Measurements from ENCODE around the gene RAB31. TPM values are rescaled to one million over a fixed set of nuclear protein-coding genes. Genes with fewer than 3 reads are reported as not detected.
A peak's percentile ranks its signal among the peaks of the same experiment; 100 is the strongest.

RAB31 gene
- polyA plus RNA-seq, 1 donor (not counting 4 experiments of a cell fraction or from before 2014, with no cell fraction given): 47.0 TPM

GRCh38 chr18:9738266-9738969 lies 30.3 kb downstream of the RAB31 start:
- no peaks in the 10 kb centered on the region for H3K9me3 ChIP-seq (ENCODE audit: control insufficient read depth, low read depth, low read length)
- dilution Hi-C loops (cut with MboI; ENCODE audit: extremely low pct_ligation_motif_present, low sequenced_read_pairs): no loop called here
- no peak for FAIRE-seq
- no peaks in the 10 kb centered on the region for H3K9me1 ChIP-seq (ENCODE audit: control insufficient read depth, extremely low read depth, insufficient read depth, low read length)
- no peaks in the 10 kb centered on the region for H3K27me3 ChIP-seq (ENCODE audit: control insufficient read depth, extremely low read depth, insufficient read depth, low read length)
- H3K27ac ChIP-seq (ENCODE audit: control insufficient read depth, insufficient read depth, low read length): no peak overlapping the region
- peaks cover 0 to 3% of the 10 kb centered on the region in 2 experiments for H3K36me3 ChIP-seq (ENCODE audit: control insufficient read depth in 2 of 2, extremely low read depth in 1 of 2, insufficient read depth in 2 of 2, low read length in 2 of 2)
- H3K4me1 ChIP-seq (ENCODE audit: control insufficient read depth, extremely low read depth, insufficient read depth, low read length): peaks cover 47% of the 10 kb centered on the region
- H3K4me3 ChIP-seq (ENCODE audit: control insufficient read depth in 2 of 3, extremely low read depth in 1 of 3, insufficient read depth in 2 of 3, low read depth in 1 of 3, low read length in 3 of 3): no peak overlapping the region
- H3K79me2 ChIP-seq (ENCODE audit: control insufficient read depth, insufficient read depth, low read length): peaks cover 32% of the 10 kb centered on the region
- TF ChIP-seq EZH2 (IDR thresholded peaks at IDR 0.05; ENCODE audit: low read length) (no peak), CTCF (optimal IDR thresholded peaks at IDR 0.05 in 1 of 3, IDR thresholded peaks at IDR 0.05 in 1 of 3, conservative IDR thresholded peaks at IDR 0.05 in 1 of 3; ENCODE audit: extremely low read depth in 1 of 3, insufficient read depth in 2 of 3, low read length in 3 of 3) (no peak)
- no peak overlapping the region for H3K9ac ChIP-seq (ENCODE audit: control insufficient read depth, extremely low read depth, insufficient read depth, low read length)
- DNase-seq (ENCODE audit: low read depth, low spot score): no peak
- H3K4me2 ChIP-seq (ENCODE audit: control insufficient read depth, extremely low read depth, insufficient read depth, low read depth, low read length): no peak overlapping the region
- no peak overlapping the region for H2AFZ ChIP-seq (ENCODE audit: control insufficient read depth, low read length)
- H4K20me1 ChIP-seq (ENCODE audit: control insufficient read depth, extremely low read depth, insufficient read depth, low read length): no peaks in the 10 kb centered on the region

GRCh38 chr18:9739516-9739915 lies 31.4 kb downstream of the RAB31 start:
- Histone ChIP-seq H3K4me2 (ENCODE audit: control insufficient read depth, extremely low read depth, insufficient read depth, low read depth, low read length) (no peak overlapping the region), H3K9me3 (ENCODE audit: control insufficient read depth, low read depth, low read length) (no peaks in the 10 kb centered on the region), H2AFZ (ENCODE audit: control insufficient read depth, low read length) (no peak overlapping the region), H3K27me3 (ENCODE audit: control insufficient read depth, extremely low read depth, insufficient read depth, low read length) (no peaks in the 10 kb centered on the region), H3K27ac (ENCODE audit: control insufficient read depth, insufficient read depth, low read length) (peak overlapping the region; percentile 72), H3K79me2 (ENCODE audit: control insufficient read depth, insufficient read depth, low read length) (peaks cover 30% of the 10 kb centered on the region), H3K4me1 (ENCODE audit: control insufficient read depth, extremely low read depth, insufficient read depth, low read length) (peaks cover 50% of the 10 kb centered on the region), H3K4me3 (ENCODE audit: control insufficient read depth in 2 of 3, extremely low read depth in 1 of 3, insufficient read depth in 2 of 3, low read depth in 1 of 3, low read length in 3 of 3) (no peak overlapping the region), H3K36me3 (ENCODE audit: control insufficient read depth in 2 of 2, extremely low read depth in 1 of 2, insufficient read depth in 2 of 2, low read length in 2 of 2) (peaks cover 0 to 3% of the 10 kb centered on the region in 2 experiments), H3K9ac (ENCODE audit: control insufficient read depth, extremely low read depth, insufficient read depth, low read length) (peak overlapping the region; percentile 30), H3K9me1 (ENCODE audit: control insufficient read depth, extremely low read depth, insufficient read depth, low read length) (no peaks in the 10 kb centered on the region), H4K20me1 (ENCODE audit: control insufficient read depth, extremely low read depth, insufficient read depth, low read length) (no peaks in the 10 kb centered on the region)
- TF ChIP-seq CTCF (optimal IDR thresholded peaks at IDR 0.05 in 1 of 3, IDR thresholded peaks at IDR 0.05 in 1 of 3, conservative IDR thresholded peaks at IDR 0.05 in 1 of 3; ENCODE audit: extremely low read depth in 1 of 3, insufficient read depth in 2 of 3, low read length in 3 of 3) (no peak), EZH2 (IDR thresholded peaks at IDR 0.05; ENCODE audit: low read length) (no peak)
- no peak for FAIRE-seq
- dilution Hi-C loops (cut with MboI; ENCODE audit: extremely low pct_ligation_motif_present, low sequenced_read_pairs): no loop called here
- DNase-seq (ENCODE audit: low read depth, low spot score): no peak

All from keratinocyte (primary cell).